HG03280 (cell line): ENCODE data around the gene UBXN10.

Source experiments
- ATAC-seq: cut with Tn5 transposase; IDR thresholded peaks from one replicate; pipeline ENCODE4 v1.9.1; 2021; ENCODE audit warnings: mild to moderate bottlenecking, moderate library complexity; ENCODE audit not compliant: unreplicated experiment

The UBXN10 gene

DNA sequence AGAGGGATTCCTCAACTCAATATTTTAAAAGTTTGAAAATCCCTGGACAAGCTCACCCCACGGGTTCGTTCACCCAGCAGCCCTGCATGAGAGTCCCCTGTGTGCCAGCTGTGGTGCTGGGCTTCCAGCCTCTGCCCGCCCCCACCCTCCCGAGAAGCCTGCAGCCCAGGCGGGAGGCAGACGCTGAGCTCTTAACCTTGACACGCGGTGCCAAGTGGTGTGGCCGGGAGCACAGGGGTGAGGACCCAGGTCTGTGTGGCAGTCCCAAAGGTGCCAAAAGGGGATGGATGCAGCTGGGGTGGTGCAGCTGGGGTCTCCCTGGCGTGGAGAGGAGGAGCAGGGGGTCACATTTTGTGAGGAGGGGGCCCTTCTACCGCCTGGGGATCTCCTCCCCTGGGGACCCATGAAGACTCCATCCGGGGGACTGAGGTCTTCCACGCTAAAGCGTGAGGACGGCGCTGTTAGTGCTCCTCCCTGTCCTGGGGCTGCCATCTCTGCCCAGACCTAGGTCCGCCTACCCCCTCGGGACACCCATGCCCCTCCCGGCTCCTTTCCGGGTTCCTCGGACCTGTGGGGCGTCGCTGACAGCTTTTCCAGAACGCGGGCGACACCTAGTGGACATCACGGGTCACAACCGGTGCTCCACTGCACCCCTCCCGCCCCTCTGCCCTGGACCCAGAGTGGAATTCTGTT, 33.8 kb upstream of the UBXN10 start:
- peak; percentile 60 for ATAC-seq

DNA sequence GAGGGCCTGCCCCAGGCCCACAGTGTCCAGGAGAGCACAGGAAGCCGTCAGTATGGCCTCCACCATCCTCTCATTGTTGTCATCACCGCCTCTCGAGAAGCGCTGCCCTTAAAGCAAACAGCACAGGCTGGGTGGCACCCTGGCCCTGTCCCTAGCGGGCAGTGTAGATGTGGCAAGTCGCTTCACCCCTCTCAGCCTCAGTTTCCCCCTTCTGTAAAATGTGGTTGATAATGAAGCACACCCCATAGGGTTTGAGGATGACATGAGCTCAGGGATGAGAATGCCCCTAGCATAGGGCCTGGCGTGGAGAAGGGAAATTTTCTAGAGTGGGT, 33.3 kb upstream of the UBXN10 start:
- ATAC-seq = peak; percentile 12

DNA sequence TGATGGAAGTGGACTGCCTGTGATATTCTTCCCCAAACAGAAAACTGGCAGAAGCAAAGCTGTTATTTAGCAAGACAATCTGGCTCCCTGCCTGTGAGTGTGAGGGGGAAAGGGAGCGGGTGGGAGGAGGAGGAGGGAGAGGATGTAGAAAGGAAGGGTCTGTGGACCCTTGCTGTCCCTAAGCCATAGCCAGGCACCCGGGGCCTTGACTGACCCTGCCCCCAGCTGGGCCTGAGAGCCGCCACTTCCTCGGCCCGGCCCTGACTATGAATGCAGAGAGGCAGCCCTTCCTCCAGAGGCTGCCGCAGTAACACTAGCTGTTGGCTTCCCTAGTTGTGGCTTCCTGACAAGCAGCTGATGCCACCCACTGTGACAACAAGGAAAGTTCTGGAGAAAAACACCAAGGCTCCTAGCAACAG, 32.9 kb upstream of the UBXN10 start:
- no peak for ATAC-seq

DNA sequence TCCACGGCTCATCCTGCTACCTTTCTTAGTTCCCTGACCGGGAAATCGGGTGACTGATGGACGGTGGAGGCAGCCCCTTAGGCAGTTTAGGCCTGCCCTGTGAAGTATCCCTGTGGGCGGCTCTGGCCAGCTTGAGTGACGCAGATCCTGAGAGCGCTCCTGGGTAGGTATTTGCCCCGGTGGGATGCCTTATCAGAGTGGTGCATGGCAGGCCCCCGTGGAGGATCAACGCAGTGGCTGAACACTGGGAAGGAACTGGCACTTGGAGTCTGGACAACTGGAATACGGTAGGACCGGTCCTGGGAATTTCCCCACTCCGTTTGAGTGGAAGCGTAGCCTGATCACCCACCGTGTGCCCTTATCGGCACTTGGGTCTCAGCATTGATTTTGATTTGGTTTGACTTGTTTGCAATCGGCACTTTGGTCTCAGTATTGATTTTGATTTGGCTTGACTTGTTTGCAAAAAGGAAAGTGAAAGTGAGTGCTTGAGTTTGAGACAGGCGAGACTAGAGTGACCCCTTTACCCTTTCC, 31.5 kb upstream of the UBXN10 start:
- no peak for ATAC-seq

DNA sequence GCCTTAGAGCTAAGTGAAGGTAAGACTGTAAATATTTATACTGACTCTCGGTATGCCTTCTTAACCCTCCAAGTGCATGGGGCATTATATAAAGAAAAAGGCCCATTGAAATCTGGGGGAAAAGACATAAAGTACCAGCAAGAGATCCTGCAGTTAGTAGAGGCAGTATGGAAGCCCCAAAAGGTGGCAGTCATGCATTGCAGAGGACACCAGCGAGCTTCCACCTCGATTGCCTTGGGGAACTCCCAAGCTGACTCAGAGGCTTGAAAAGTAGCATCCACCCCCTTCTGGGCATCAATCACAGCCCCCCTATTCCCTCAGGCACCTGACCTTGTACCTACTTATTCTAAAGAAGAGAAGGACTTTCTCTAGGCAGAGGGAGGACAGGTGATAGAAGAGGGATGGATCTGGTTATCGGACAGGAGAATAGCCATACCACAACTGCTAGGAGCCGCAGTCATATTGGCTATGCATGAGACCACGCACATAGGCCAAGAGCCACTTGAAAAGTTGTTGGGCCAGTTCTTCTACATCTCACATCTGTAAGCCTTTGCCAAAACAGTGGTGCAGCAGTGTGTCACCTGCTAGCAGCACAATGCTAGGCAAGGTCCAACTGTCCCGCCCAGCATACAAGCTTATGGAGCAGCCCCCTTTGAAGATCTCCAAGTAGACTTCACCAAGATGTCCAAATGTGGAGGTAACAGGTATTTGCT, 27.4 kb upstream of the UBXN10 start:
- ATAC-seq = no peak

DNA sequence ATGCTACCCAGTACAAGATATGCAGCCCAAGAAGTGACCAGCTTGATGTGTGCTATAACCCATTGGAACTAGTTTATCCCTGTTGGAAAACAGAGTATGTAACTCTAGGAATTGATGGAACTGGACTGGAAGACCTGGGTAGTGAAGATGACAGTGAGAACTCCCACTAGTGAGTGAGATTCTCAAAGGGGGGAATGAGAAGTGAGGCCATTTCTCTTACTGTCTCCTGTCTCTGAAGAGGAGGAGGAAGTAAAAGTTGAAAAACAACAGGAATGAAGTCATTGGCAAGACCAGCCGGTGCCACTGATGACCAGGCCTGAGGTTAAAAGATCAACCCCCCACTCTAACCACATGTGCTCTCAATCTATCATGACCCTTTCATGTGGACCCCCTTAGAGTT, 25.9 kb upstream of the UBXN10 start:
- no peak for ATAC-seq

DNA sequence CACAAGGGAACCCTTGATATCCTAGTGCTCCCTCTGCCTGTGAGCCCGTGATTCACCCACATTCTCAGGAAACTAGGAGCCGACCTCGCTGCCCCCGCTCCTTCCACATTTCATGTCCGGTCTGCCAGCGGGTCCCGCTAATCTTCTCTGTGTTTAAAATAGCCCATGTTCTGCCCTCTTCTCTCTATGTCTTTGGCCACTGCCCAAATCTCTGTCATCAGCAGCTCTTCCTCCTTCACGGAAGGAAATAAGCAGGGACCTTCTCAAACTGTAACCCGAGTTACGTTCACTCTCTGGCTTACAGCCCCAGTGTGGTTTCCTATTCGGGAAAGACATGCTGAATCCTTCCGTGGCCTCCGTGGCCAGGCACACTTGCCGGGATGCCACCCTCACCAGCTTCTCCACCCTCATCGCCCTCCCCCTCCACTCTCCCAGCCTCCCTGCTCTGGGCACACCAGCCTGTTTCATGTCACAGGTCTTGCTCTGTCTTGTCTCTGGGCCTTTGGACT, 21.1 kb upstream of the UBXN10 start:
- ATAC-seq = no peak

DNA sequence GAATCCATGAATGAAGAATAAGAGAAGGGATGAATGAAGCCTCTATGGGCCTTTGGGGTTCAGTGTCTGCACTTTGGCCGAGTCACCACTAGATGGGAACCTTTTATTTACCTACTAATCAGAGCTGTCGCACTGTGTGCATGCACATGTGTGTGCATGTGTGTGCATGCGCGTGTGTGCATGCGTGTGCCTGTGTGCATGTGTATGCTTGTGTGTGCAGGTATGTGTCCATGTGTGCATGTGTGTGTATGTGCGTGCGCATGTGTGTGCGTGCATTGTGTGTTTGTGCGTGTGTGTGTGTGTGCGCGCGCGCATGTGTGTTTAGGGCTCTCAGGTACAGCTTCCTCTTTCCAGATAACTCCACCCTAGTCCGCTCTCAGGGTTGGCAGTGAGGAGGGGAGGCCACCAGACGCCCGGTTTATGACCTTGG, 20.4 kb upstream of the UBXN10 start:
- ATAC-seq = no peak

DNA sequence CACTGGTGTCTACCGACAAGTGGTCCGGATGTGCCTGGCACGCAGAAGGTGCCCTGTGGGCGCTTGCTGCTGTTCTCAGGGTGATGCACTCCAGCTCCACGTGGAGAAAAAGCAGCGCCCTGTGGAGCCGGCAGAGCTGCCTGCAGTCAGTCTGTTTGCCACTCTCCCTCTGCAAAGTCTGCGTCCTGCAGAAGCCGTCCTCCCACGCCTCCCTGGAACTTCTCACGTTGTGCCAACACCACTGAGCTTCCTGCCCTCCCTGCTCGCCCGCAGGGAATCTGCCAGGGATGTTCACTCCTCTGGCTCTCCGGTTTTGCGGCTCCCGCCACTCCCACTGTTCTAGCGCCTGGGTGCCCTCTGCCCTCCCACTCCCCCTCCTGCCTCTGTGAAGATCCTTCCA, 19.8 kb upstream of the UBXN10 start:
- ATAC-seq = no peak

DNA sequence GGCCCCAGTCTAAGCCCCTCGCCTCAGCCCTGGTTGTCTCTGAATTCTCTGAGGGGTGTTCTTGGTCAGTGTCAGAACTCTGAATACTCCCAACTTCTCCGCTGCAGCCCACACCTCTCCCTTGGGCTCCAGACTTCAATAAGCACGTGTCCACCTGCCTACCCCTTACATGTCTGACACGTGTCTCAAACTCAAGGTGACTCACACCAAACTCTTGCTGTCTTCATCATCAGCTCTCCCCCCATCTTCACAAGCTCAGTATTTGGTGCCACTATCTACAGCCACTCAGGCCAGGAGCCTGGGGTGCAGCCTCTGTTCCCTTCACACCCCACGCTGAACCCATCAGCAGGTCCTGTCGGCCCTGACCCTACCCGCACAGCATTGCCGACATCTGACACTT, 18.8 kb upstream of the UBXN10 start:
- ATAC-seq = no peak

DNA sequence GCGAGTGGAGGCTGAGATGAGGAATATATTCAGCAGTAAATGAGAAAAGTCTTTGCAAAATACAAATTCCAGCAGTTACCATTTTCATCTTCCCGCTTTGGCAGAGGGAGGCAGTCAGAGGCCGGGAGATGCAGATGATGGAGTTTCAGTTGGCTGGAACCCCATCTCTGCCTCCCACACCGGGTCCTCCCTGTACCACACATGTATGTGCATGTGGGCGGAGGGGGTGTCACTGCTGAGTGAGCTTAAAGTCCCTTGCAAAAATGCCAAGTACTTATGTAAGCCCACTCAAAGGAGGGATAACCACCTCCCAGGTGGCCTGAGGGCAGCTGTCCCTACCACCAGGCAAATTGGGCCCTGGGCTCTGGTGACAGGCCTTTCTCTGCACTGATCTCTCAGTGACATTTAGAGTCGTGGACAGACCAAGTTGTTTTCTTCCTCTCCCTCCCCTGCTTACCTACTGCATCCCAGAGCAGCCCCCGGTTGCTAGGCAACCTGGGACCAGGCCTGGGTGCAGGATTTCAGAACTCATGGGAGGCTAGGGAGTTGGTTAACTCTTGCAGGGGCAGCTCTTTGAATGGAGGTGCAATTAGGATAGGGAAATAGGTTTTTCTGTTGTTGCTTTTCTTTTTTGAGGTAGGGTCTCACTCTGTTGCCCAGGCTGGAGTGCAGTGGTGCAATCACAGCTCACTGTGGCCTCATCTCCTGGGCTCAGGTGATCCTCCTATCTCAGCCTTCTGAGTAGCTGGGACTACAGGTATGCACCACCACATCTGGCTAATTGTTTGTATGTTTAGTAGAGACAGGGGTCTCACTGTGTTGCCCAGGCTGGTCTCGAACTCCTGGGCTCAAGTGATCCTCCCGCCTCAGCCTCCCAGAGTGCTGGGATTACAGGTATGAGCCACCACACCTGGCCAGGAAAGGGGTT, 17.1 kb upstream of the UBXN10 start:
- no peak for ATAC-seq

DNA sequence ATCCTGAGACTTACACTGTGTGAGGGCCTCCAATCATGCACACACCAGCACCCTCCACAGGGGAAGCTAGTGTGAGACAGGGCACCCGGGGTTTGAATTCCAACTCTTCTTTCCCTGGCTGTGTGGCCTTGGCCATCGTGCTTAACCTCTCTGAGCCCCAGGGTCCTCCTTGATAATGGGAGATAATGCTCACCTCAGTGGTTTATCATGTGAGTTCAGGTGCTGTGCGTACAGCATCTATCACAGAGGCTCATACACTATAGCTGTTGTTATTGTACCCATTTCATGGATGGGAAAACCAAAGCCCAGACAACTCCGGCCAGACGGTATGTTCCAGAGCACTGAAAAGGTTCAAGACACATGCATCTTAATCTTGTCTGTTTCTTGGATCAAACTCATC, 16.0 kb upstream of the UBXN10 start:
- no peak for ATAC-seq

DNA sequence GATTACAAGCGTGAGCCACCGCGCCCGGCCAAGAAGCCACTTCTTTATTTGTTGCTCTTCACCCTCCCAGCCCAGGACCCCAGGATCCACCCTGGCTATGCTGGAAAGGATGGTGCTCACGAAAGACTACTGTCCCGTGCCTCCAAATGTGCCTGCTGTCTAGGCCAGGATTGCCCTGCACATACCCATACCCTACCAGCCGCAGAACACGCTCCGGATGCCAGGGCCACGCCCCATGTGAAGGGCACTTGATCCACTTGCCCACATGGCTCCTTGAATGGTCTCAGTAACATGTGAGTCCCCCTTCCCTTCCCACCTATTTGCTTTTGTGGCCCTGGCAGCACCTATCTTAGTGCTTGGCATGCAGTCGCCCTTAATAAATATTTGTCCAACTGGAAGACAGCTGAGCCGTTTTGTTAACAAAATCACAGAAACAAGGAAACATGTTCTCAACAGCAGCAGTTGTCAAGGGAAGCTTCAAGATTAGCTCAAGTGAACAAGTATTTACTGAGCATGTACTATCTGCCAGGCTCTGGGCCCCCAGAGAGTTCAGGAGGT, 13.8 kb upstream of the UBXN10 start:
- no peak for ATAC-seq

DNA sequence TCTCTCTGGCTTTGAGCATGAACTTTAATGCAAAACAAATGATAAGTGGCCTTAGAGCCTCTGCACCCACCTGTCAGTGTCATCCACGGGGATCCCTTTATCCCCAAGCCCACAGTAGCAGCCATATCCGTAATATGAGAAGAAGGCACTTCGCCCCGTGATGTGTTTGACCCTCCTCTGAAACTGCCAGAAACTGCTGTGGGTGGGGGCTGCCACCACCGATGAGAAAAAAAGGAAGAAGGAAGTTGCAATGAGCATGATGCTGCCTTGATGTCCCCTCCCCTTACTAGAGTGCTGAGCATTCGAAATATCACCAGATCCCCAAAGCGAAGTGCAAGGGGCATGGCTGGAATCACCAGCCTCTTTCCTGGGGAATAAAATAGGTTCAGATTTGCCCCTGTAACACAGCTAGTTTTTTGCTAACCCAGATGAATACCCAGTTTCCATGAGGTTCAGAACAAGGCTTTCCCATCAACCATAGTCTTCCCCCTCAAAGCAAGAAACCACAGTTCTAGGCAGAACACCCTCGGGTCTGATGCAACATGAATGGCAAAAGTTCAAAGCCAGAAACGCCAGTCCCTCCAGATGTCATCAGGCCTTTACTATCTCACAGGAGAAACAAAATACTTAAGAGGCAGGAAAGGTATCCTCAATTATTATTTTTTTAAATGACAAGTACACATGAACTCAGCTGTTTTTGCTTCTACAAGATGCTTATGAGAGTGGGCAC, 10.8 kb upstream of the UBXN10 start:
- no peak for ATAC-seq

DNA sequence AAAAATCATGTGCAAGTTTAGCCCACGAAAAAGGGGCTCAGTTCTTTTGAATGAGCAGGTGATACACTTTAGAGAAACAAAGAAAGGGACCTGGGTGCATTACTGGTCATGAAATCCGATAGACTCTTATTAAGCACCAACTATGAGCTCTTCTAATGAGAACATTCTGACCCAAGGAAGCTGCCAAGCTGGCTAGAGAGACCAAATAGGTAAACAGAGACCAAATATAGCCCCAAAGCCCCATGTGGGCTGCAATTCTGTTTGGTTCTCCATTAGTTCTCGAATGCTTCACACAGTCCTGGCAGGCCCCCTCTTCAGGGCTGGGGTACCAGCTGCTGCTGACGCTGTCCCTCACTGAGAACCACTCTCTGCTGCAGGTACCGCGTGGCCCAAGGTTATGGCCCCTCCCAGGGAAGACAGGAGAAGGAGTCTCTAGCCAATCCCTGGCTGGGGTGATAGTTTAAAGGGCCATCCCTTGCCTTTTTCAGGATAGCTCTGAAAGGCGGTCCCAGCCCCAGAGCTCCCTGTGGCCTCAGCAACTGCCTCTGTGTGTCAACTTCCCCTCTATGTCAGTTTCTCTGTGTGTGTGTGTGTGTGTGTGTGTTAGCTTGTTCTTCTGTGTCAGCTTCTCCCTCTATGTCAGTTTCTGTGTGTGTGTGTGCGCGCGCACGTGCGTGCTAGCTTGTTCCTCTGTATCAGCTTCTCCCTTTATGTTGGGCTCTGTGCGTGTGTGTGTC, 7.1 kb upstream of the UBXN10 start:
- ATAC-seq = no peak

DNA sequence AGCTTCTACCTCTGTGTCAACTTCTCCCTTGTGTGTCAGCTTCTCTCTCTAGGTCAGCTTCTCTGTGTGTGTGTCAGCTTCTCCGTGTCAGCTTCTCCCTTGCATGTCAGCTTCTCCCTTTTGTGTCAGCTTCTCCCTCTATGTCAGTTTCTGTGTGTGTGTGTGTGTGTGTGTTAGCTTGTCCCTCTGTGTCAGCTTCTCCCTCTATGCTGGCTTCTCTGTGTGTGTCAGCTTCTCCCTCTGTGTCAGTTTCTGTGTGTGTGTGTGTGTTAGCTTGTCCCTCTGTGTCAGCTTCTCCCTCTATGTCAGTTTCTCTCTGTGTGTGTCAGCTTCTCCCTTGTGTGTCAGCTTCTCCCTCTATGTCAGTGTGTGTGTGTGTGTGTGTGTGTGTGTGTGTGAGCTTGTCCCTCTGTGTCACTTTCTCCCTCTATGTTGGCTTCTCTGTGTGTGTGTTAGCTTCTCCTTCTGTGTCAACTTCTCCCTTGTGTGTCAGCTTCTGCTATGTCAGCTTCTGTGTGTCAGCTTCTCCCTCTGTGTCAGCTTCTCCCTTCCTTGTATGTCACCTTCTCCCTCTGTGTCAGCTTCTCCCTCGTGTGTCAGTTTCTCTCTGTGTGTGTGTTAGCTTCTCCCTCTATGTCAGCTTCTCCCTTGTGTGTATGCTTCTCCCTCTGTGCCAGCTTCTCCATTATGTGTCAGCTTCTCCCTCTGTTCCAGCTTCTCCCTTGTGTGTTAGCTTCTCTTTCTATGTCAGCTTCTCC, 6.3 kb upstream of the UBXN10 start:
- ATAC-seq = no peak

DNA sequence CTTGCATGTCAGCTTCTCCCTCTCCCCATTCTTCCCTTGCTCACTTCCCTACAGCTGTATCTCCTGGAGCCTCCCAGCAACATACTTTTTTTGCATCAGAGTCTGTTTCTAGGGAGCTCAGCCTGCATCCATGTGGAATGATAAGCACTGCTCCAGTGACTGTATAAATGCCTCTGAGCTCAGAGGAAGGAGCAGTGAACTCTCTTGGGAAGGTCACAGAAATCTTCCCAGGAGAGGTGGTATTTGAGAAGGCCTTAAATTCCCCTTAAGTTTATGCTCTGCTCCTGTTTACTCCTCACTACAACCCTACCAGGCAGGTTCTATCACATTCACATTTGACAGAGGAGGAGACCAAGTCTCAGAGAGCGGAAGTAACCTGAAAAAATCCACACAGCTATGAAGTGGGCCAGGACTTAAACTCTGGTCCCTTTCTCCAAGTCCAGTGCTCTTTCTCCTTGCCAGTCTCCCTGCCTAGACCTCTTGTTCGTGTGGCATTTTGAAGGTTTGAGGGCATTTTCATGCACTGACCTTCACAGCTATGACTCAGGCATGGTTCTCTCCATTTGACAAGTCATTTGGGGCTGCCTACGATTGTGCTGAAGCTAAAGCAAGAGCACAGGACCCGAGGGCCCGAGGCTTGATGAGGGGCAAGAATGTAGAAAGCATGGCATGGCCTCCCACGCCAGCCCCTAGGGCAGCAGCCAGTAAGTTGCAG, 5.6 kb upstream of the UBXN10 start:
- no peak for ATAC-seq

DNA sequence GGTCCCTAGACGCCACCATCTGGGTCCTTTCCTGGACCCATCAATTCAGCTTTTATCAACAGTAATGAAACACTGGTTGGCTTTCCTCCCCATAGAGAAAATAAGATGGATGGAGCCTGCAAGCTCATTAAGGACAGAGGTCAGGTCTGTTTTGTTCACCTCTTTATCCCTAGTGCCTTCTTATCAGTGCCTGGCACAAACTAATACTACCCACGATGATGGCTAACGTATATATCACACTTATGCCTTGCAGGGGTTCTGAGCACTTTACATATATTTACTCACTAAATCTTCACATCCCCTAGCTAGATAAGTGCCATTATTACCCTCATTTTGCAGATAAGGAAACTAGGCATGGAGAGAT, 5.1 kb upstream of the UBXN10 start:
- no peak for ATAC-seq
